Liver (tissue), 9 donors: Measurements from ENCODE around the gene CD28. TPM values are rescaled to one million over a fixed set of nuclear protein-coding genes. Genes with fewer than 3 reads are reported as not detected.

Source experiments
- DNase-seq: peaks from one replicate; pipeline ENCODE4 v3.0.0-alpha.2; 2017; ENCODE audit warnings: low spot score
- H3K27ac ChIP-seq, 2 donors: one replicate each; pipeline ENCODE4 v1.7.0; 2013; ENCODE audit warnings: inconsistent platforms in 2 of 2, low read length in 2 of 2, control low read depth in 1 of 2, low read depth in 1 of 2, mild to moderate bottlenecking in 1 of 2
- H3K27me3 ChIP-seq, 4 donors: one replicate each; pipeline versions ENCODE4 v1.6.1 to v1.7.0; 2013; ENCODE audit warnings: low read length in 3 of 4, inconsistent platforms in 1 of 4, mild to moderate bottlenecking in 1 of 4, moderate library complexity in 1 of 4; ENCODE audit not compliant: control insufficient read depth in 4 of 4, insufficient read depth in 4 of 4
- H3K36me3 ChIP-seq, 4 donors: one replicate each; pipeline versions ENCODE4 v1.6.1 to v1.7.0; 2013; ENCODE audit warnings: low read length in 3 of 4, mild to moderate bottlenecking in 3 of 4, low read depth in 1 of 4, moderate library complexity in 1 of 4; ENCODE audit not compliant: control insufficient read depth in 4 of 4, insufficient read depth in 3 of 4
- H3K4me1 ChIP-seq, 4 donors: one replicate each; pipeline versions ENCODE4 v1.6.1 to v1.7.0; 2013; ENCODE audit warnings: low read length in 3 of 4, mild to moderate bottlenecking in 3 of 4, moderate library complexity in 1 of 4; ENCODE audit not compliant: control insufficient read depth in 4 of 4, insufficient read depth in 4 of 4
- H3K4me3 ChIP-seq, 3 donors: one replicate each; pipeline versions ENCODE4 v1.6.1 to v1.7.0; 2013; ENCODE audit warnings: low read length in 3 of 3, control low read depth in 1 of 3, low read depth in 1 of 3, mild to moderate bottlenecking in 1 of 3
- H3K9ac ChIP-seq, 2 donors: one replicate each; pipeline ENCODE4 v1.7.0; 2013; ENCODE audit warnings: low read length in 2 of 2, mild to moderate bottlenecking in 2 of 2, moderate library complexity in 2 of 2, control low read depth in 1 of 2, low read depth in 1 of 2
- H3K9me3 ChIP-seq, 4 donors: one replicate each; pipeline versions ENCODE4 v1.6.1 to v1.7.0; 2013; ENCODE audit warnings: low read length in 3 of 4; ENCODE audit not compliant: control insufficient read depth in 4 of 4
- CTCF ChIP-seq: fragments of 150-350 bp; IDR thresholded peaks from 2 replicates; pipeline ENCODE4 v1.5.1; 2017; ENCODE audit warnings: improper control_type of control experiment, low read depth, low read length; ENCODE audit not compliant: missing input control
- EGR1 ChIP-seq, 2 donors: IDR thresholded peaks; 2 replicates each; pipeline ENCODE4 v1.6.1; 2016 to 2018; ENCODE audit warnings: antibody characterized with exemption in 2 of 2, low read depth in 2 of 2
- FOXA1 ChIP-seq: IDR thresholded peaks from 2 replicates; pipeline ENCODE4 v1.6.1; 2016; ENCODE audit warnings: antibody characterized with exemption
- FOXA2 ChIP-seq: IDR thresholded peaks from 2 replicates; pipeline ENCODE4 v1.6.1; 2016; ENCODE audit warnings: antibody characterized with exemption
- GABPA ChIP-seq, 2 donors: IDR thresholded peaks in 1 of 2; conservative IDR thresholded peaks in 1 of 2; 2 replicates each; pipeline ENCODE4 v1.6.1; 2016; ENCODE audit warnings: antibody characterized with exemption in 2 of 2, mild to moderate bottlenecking in 1 of 2, moderate library complexity in 1 of 2
- HNF4A ChIP-seq, 2 donors: conservative IDR thresholded peaks; 2 replicates each; pipeline ENCODE4 v1.6.1; 2016; ENCODE audit warnings: antibody characterized with exemption in 2 of 2, mild to moderate bottlenecking in 2 of 2
- HNF4G ChIP-seq: IDR thresholded peaks from 2 replicates; pipeline ENCODE4 v1.6.1; 2016; ENCODE audit warnings: antibody characterized with exemption
- JUND ChIP-seq, 2 donors: IDR thresholded peaks; 2 replicates each; pipeline ENCODE4 v1.6.1; 2016; ENCODE audit warnings: antibody characterized with exemption in 2 of 2
- NR2F2 ChIP-seq: IDR thresholded peaks from 2 replicates; pipeline ENCODE4 v1.6.1; 2016; ENCODE audit warnings: antibody characterized with exemption
- RAD21 ChIP-seq, 2 donors: IDR thresholded peaks; 2 replicates each; pipeline ENCODE4 v1.6.1; 2016; ENCODE audit warnings: antibody characterized with exemption in 2 of 2, mild to moderate bottlenecking in 2 of 2
- RXRA ChIP-seq, 2 donors: IDR thresholded peaks; 2 replicates each; pipeline ENCODE4 v1.6.1; 2017 to 2018; ENCODE audit warnings: antibody characterized with exemption in 2 of 2, mild to moderate bottlenecking in 1 of 2
- SP1 ChIP-seq: IDR thresholded peaks from 2 replicates; pipeline ENCODE4 v1.6.1; 2018; ENCODE audit warnings: antibody characterized with exemption, mild to moderate bottlenecking
- TAF1 ChIP-seq: conservative IDR thresholded peaks from 2 replicates; pipeline ENCODE4 v1.6.1; 2016; ENCODE audit warnings: antibody characterized with exemption, mild to moderate bottlenecking
- YY1 ChIP-seq: IDR thresholded peaks from 2 replicates; pipeline ENCODE4 v1.6.1; 2016; ENCODE audit warnings: antibody characterized with exemption, mild to moderate bottlenecking
- ZBTB33 ChIP-seq: IDR thresholded peaks from 2 replicates; pipeline ENCODE4 v1.6.1; 2016; ENCODE audit warnings: antibody characterized with exemption
- WGBS: extraction: QIAGEN DNeasy Blood & Tissue Kit; methylation state at CpG from one replicate; pipeline ENCODE4 v1.1.7; 2013; 5-methylcytosine and 5-hydroxymethylcytosine counted together
- polyA plus RNA-seq, 2 donors: library from polyadenylated mRNA; stranded (reverse) in 1 of 2; unstranded in 1 of 2; fragments of 200-250 nt in 1 of 2; fragments of >200 nt in 1 of 2; fragmentation: Nextera tagmentation in 1 of 2; extraction: Ambion mirVana in 1 of 2; gene quantifications; one replicate each; pipeline versions ENCODE4 v1.2.1 to v1.2.3, GENCODE V29; 2013 to 2015
- total RNA-seq, 2 donors: library from RNA; depleted of rRNA; stranded (reverse); fragments of >200 nt; gene quantifications; one replicate each; pipeline ENCODE4 v1.2.3, GENCODE V29; 2014
- TF ChIP-seq, protein P1 (sequence below): IDR thresholded peaks from 2 replicates; pipeline ENCODE4 v1.6.1; 2016; ENCODE audit warnings: antibody characterized with exemption
- TF ChIP-seq, protein P2 (sequence below): IDR thresholded peaks from 2 replicates; pipeline ENCODE4 v1.6.1; 2016; ENCODE audit warnings: antibody characterized with exemption, mild to moderate bottlenecking
- TF ChIP-seq, protein P3 (sequence below): IDR thresholded peaks from 2 replicates; pipeline ENCODE4 v1.6.1; 2016; ENCODE audit warnings: antibody characterized with exemption
- donor health status: healthy.
- donor health status: healthy.
- donor health status: healthy.
- donor health status: healthy.
- donor health status: healthy.

Gene CD28
- total and polyA plus RNA-seq, 4 donors: 0.08 to 0.93 (median 0.33) TPM

GRCh38 chr2:203714112-203714511 lies 7.7 kb downstream of the CD28 start:
- H3K4me3 ChIP-seq: no peak overlapping the region
- peaks cover 0 to 2% (median 0%) of the 10 kb centered on the region in 4 donors for H3K4me1 ChIP-seq
- H3K36me3 ChIP-seq: no peaks in the 10 kb centered on the region
- H3K27me3 ChIP-seq: no peaks in the 10 kb centered on the region
- 51% methylated on average over 3 of the region's 3 CpGs for WGBS
- no peak overlapping the region for H3K27ac ChIP-seq
- no peak for DNase-seq
- no peak overlapping the region for H3K9ac ChIP-seq
- H3K9me3 ChIP-seq: no peaks in the 10 kb centered on the region
- TF ChIP-seq SP1 (peak; percentile 32), JUND (IDR thresholded peaks at IDR 0.05) (no peak), RAD21 (IDR thresholded peaks at IDR 0.05) (peak in 1 of 2 donors; percentile 50), GABPA (IDR thresholded peaks at IDR 0.05 in 1 of 2, conservative IDR thresholded peaks at IDR 0.05 in 1 of 2) (no peak), YY1 (no peak), HNF4A (conservative IDR thresholded peaks at IDR 0.05) (peak in 1 of 2 donors; percentile 11), ZBTB33 (no peak), CTCF (no peak), EGR1 (IDR thresholded peaks at IDR 0.05; ENCODE audit: low read depth in 2 of 2) (peak in 1 of 2 donors; percentile 16), FOXA1 (no peak), FOXA2 (no peak), HNF4G (no peak), NR2F2 (peak; percentile 100), TAF1 (no peak), RXRA (IDR thresholded peaks at IDR 0.05) (peak; percentile 44 to 59)
- TF ChIP-seq, protein P1, sequence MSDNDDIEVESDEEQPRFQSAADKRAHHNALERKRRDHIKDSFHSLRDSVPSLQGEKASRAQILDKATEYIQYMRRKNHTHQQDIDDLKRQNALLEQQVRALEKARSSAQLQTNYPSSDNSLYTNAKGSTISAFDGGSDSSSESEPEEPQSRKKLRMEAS: no peak
- TF ChIP-seq, protein P2, sequence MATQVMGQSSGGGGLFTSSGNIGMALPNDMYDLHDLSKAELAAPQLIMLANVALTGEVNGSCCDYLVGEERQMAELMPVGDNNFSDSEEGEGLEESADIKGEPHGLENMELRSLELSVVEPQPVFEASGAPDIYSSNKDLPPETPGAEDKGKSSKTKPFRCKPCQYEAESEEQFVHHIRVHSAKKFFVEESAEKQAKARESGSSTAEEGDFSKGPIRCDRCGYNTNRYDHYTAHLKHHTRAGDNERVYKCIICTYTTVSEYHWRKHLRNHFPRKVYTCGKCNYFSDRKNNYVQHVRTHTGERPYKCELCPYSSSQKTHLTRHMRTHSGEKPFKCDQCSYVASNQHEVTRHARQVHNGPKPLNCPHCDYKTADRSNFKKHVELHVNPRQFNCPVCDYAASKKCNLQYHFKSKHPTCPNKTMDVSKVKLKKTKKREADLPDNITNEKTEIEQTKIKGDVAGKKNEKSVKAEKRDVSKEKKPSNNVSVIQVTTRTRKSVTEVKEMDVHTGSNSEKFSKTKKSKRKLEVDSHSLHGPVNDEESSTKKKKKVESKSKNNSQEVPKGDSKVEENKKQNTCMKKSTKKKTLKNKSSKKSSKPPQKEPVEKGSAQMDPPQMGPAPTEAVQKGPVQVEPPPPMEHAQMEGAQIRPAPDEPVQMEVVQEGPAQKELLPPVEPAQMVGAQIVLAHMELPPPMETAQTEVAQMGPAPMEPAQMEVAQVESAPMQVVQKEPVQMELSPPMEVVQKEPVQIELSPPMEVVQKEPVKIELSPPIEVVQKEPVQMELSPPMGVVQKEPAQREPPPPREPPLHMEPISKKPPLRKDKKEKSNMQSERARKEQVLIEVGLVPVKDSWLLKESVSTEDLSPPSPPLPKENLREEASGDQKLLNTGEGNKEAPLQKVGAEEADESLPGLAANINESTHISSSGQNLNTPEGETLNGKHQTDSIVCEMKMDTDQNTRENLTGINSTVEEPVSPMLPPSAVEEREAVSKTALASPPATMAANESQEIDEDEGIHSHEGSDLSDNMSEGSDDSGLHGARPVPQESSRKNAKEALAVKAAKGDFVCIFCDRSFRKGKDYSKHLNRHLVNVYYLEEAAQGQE: no peak
- TF ChIP-seq, protein P3, sequence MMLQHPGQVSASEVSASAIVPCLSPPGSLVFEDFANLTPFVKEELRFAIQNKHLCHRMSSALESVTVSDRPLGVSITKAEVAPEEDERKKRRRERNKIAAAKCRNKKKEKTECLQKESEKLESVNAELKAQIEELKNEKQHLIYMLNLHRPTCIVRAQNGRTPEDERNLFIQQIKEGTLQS: no peak
